ENCODE data around the gene LMTK2. TPM values are rescaled to one million over a fixed set of nuclear protein-coding genes. Genes with fewer than 3 reads are reported as not detected.

The LMTK2 gene
- total and polyA plus RNA-seq, 5 experiments from 2014 or later, result 1.8 to 27.9 (median 4.9) TPM

GRCh38 chr7:98241674-98242241 lies 135.1 kb downstream of the LMTK2 start:
- H3K4me1 Mint-ChIP-seq, result peaks cover 4 to 26% (median 9%) of the 10 kb centered on the region in 4 donors
- no peak for DNase-seq
- H3K27me3 Mint-ChIP-seq, result no peaks in the 10 kb centered on the region
- peak overlapping the region in 4 of 10 donors; percentile 27 to 52 (median 44) for H3K27ac Mint-ChIP-seq
- no peak for ATAC-seq
- no peak overlapping the region for H3K4me3 Mint-ChIP-seq
- POLR2A ChIA-PET, result no interaction called here
- H3K9me3 Mint-ChIP-seq, result no peaks in the 10 kb centered on the region
- H3K36me3 Mint-ChIP-seq, result peaks cover 0 to 72% (median 9%) of the 10 kb centered on the region in 3 donors

- POLR2A ChIA-PET, result no interaction called here
- Mint-ChIP-seq H3K36me3 (peaks cover 0 to 70% (median 9%) of the 10 kb centered on the region in 3 donors), H3K4me1 (peaks cover 4 to 29% (median 10%) of the 10 kb centered on the region in 4 donors), H3K9me3 (no peaks in the 10 kb centered on the region), H3K4me3 (no peak overlapping the region), H3K27ac (peak overlapping the region in 1 of 10 donors; percentile 29), H3K27me3 (no peaks in the 10 kb centered on the region)
- DNase-seq (no peak), ATAC-seq (no peak)
These were observed 135.7 kb downstream of the LMTK2 start for GRCh38 chr7:98242342-98242741.

GRCh38 chr7:98242934-98243333 lies 136.3 kb downstream of the LMTK2 start:
- no peak overlapping the region for H3K4me3 Mint-ChIP-seq
- POLR2A ChIA-PET, result no interaction called here
- DNase-seq, result no peak
- no peaks in the 10 kb centered on the region for H3K27me3 Mint-ChIP-seq
- H3K9me3 Mint-ChIP-seq, result no peaks in the 10 kb centered on the region
- peak overlapping the region in 1 of 10 donors; percentile 25 for H3K27ac Mint-ChIP-seq
- H3K36me3 Mint-ChIP-seq, result peaks cover 0 to 71% (median 9%) of the 10 kb centered on the region in 3 donors
- peaks cover 5 to 35% (median 15%) of the 10 kb centered on the region in 4 donors for H3K4me1 Mint-ChIP-seq
- ATAC-seq, result no peak

GRCh38 chr7:98244871-98245270 lies 138.2 kb downstream of the LMTK2 start:
- Mint-ChIP-seq H3K27me3 (no peaks in the 10 kb centered on the region), H3K4me3 (no peak overlapping the region), H3K27ac (peak overlapping the region in 2 of 10 donors; percentile 39 to 46), H3K36me3 (peaks cover 0 to 60% (median 6%) of the 10 kb centered on the region in 3 donors), H3K9me3 (no peaks in the 10 kb centered on the region), H3K4me1 (peaks cover 11 to 52% (median 32%) of the 10 kb centered on the region in 4 donors)
- no peak for ATAC-seq
- POLR2A ChIA-PET, result no interaction called here
- DNase-seq, result no peak

GRCh38 chr7:98248156-98248555 lies 141.5 kb downstream of the LMTK2 start:
- Mint-ChIP-seq H3K9me3 (no peaks in the 10 kb centered on the region), H3K27ac (peak overlapping the region; percentile 82 to 100 (median 92)), H3K36me3 (peaks cover 0 to 40% (median 5%) of the 10 kb centered on the region in 3 donors), H3K4me1 (peaks cover 22 to 63% (median 56%) of the 10 kb centered on the region in 4 donors), H3K27me3 (no peaks in the 10 kb centered on the region), H3K4me3 (peak overlapping the region in 8 of 10 donors; percentile 45 to 97 (median 62))
- POLR2A ChIA-PET, result interaction anchor here (0.5 to 6.4 kb wide), 4 partner anchors 16 to 141 kb away, joined by 3 to 84 read pairs (median 4); partner anchors contain the start of gene LMTK2
- no peak for DNase-seq
- ATAC-seq, result no peak

GRCh38 chr7:98249106-98249505 lies 142.4 kb downstream of the LMTK2 start:
- H3K36me3 Mint-ChIP-seq, result peaks cover 0 to 40% (median 5%) of the 10 kb centered on the region in 3 donors
- H3K27ac Mint-ChIP-seq, result peak overlapping the region; percentile 93 to 100 (median 98)
- no peaks in the 10 kb centered on the region for H3K27me3 Mint-ChIP-seq
- POLR2A ChIA-PET, result interaction anchor here (0.6 to 6.4 kb wide), 5 partner anchors 10 to 630 kb away, joined by 3 to 84 read pairs (median 8); partner anchors contain the start of gene BRI3
- peaks cover 22 to 68% (median 60%) of the 10 kb centered on the region in 4 donors for H3K4me1 Mint-ChIP-seq
- ATAC-seq, result no peak
- H3K9me3 Mint-ChIP-seq, result no peaks in the 10 kb centered on the region
- H3K4me3 Mint-ChIP-seq, result peak overlapping the region; percentile 61 to 97 (median 90)
- peak in 1 of 10 donors; percentile 15 for DNase-seq

GRCh38 chr7:98250789-98251188 lies 144.1 kb downstream of the LMTK2 start:
- ATAC-seq (peak; percentile 20 to 50), DNase-seq (peak in 9 of 10 donors; percentile 19 to 77 (median 63))
- POLR2A ChIA-PET, result interaction anchor here (0.6 to 6.4 kb wide), 18 partner anchors 9 to 1739 kb away, joined by 3 to 84 read pairs (median 7); partner anchors contain the start of genes BAIAP2L1, BHLHA15, BRI3 and SDHAF3
- peak overlapping the region; percentile 87 to 97 (median 96) for H3K4me3 Mint-ChIP-seq
- H3K4me1 Mint-ChIP-seq, result peaks cover 25 to 75% (median 65%) of the 10 kb centered on the region in 4 donors
- peaks cover 0 to 35% (median 5%) of the 10 kb centered on the region in 3 donors for H3K36me3 Mint-ChIP-seq
- H3K9me3 Mint-ChIP-seq, result no peaks in the 10 kb centered on the region
- peak overlapping the region; percentile 93 to 100 (median 98) for H3K27ac Mint-ChIP-seq
- no peaks in the 10 kb centered on the region for H3K27me3 Mint-ChIP-seq

GRCh38 chr7:98251231-98251600 lies 144.6 kb downstream of the LMTK2 start:
- Mint-ChIP-seq H3K27ac (peak overlapping the region; percentile 93 to 100 (median 98)), H3K4me3 (peak overlapping the region; percentile 87 to 97 (median 96)), H3K4me1 (peaks cover 25 to 74% (median 67%) of the 10 kb centered on the region in 4 donors), H3K9me3 (no peaks in the 10 kb centered on the region), H3K27me3 (no peaks in the 10 kb centered on the region), H3K36me3 (peaks cover 0 to 35% (median 6%) of the 10 kb centered on the region in 3 donors)
- POLR2A ChIA-PET, result interaction anchor here (0.7 to 6.4 kb wide), 17 partner anchors 9 to 1254 kb away, joined by 3 to 84 read pairs (median 5); partner anchors contain the start of genes BAIAP2L1, BHLHA15, BRI3 and TRRAP
- ATAC-seq, result peak; percentile 69 to 78
- peak; percentile 21 to 88 (median 70) for DNase-seq

GRCh38 chr7:98251601-98252424 lies 145.2 kb downstream of the LMTK2 start, which contains the start of gene TECPR1:
TSS of gene TECPR1 (minus strand) at chr7:98252232. CDS start at chr7:98246146, 6,086 bp downstream.
- DNase-seq (peak; percentile 75 to 94 (median 86)), ATAC-seq (peak; percentile 69 to 82)
- Mint-ChIP-seq H3K4me1 (peaks cover 26 to 73% (median 70%) of the 10 kb centered on the region in 4 donors), H3K4me3 (peak within 1 kb of the TSS; percentile 87 to 97 (median 96)), H3K27me3 (no peaks in the 10 kb centered on the region), H3K9me3 (no peaks in the 10 kb centered on the region), H3K36me3 (peaks cover 0 to 36% (median 12%) of the 10 kb centered on the region in 3 donors), H3K27ac (peak within 1 kb of the TSS; percentile 93 to 100 (median 98))
- POLR2A ChIA-PET, result interaction anchor here (0.7 to 6.4 kb wide), 16 partner anchors 8 to 1253 kb away, joined by 3 to 84 read pairs (median 6); partner anchors contain the start of genes BAIAP2L1, BHLHA15, BRI3 and TRRAP

GRCh38 chr7:98252425-98253054 lies 145.9 kb downstream of the LMTK2 start:
- Mint-ChIP-seq H3K36me3 (peaks cover 0 to 39% (median 14%) of the 10 kb centered on the region in 3 donors), H3K27ac (peak overlapping the region; percentile 82 to 100 (median 98)), H3K4me3 (peak overlapping the region; percentile 87 to 97 (median 96)), H3K4me1 (peaks cover 28 to 74% (median 66%) of the 10 kb centered on the region in 4 donors), H3K27me3 (no peaks in the 10 kb centered on the region), H3K9me3 (no peaks in the 10 kb centered on the region)
- DNase-seq (no peak), ATAC-seq (peak; percentile 21 to 40)
- POLR2A ChIA-PET, result interaction anchor here (0.6 to 6.4 kb wide), 5 partner anchors 19 to 626 kb away, joined by 3 to 84 read pairs (median 5); partner anchors contain the start of genes BRI3 and TRRAP

- Mint-ChIP-seq H3K4me1 (peaks cover 21 to 59% (median 51%) of the 10 kb centered on the region in 4 donors), H3K9me3 (no peaks in the 10 kb centered on the region), H3K27ac (peak overlapping the region in 6 of 10 donors; percentile 26 to 83 (median 38)), H3K27me3 (no peaks in the 10 kb centered on the region), H3K36me3 (peaks cover 0 to 46% (median 17%) of the 10 kb centered on the region in 3 donors), H3K4me3 (peak overlapping the region in 3 of 10 donors; percentile 5 to 67 (median 14))
- POLR2A ChIA-PET, result interaction anchor here (0.8 to 6.1 kb wide), 4 partner anchors 12 to 147 kb away, joined by 3 to 72 read pairs (median 6); partner anchors contain the start of gene BRI3
- ATAC-seq (no peak), DNase-seq (no peak)
These were observed 147.9 kb downstream of the LMTK2 start for GRCh38 chr7:98254516-98254915.
